ENCODE results near the gene POLR3A. TPM values are rescaled to one million over a fixed set of nuclear protein-coding genes. Genes with fewer than 3 reads are reported as not detected.

POLR3A gene
- total and polyA plus RNA-seq, 2 experiments from 2014 or later: 8.0 to 9.8 TPM

Small RNA genes within 50 kb of the gene (small RNA-seq; reads per million reads assigned to genes)
- gene RF00017: not detected

Other genes with a start within 250 kb of the POLR3A start
- gene DLG5, start 102.8 kb downstream of the POLR3A start, total RNA-seq: 23.6 and 29.3 TPM in 2 replicates
- gene DLG5, start 102.8 kb downstream of the POLR3A start, polyA plus RNA-seq: 14.7 and 15.5 TPM in 2 replicates
- 2,225 and 2,372 TPM in 2 replicates for gene RPS24, start 4.3 kb upstream of the POLR3A start, total RNA-seq
- gene RPS24, start 4.3 kb upstream of the POLR3A start, polyA plus RNA-seq: 391 and 461 TPM in 2 replicates

All from hepatocyte (in vitro differentiated cells).